ENCODE results near the gene NSUN7. TPM values are rescaled to one million over a fixed set of nuclear protein-coding genes. Genes with fewer than 3 reads are reported as not detected.
A peak's percentile ranks its signal among the peaks of the same experiment; 100 is the strongest.
"Not testable (repeated sequence)": the region's sequence is repeated elsewhere in the genome, so short reads cannot be mapped to it uniquely, and the experiment has no call there.

Gene NSUN7
- 10 to 100 TPM in 1 of 4 donors, 1 to 10 TPM in 3; 1.1 to 21.7 (median 3.3) TPM for polyA plus RNA-seq
- long read RNA-seq, donor 1, partial matches to known transcripts, result 0 of 2 reads
- long read RNA-seq, donor 1, other reads (novel, unspliced or antisense), result 0 of 2 reads
- long read RNA-seq, donor 2, result 0 reads
- long read RNA-seq, donor 3, partial matches to known transcripts, result 0 of 2 reads
- long read RNA-seq, donor 3, other reads (novel, unspliced or antisense), result 0 of 2 reads
- long read RNA-seq, donor 4, result 0 reads
- long read RNA-seq, donor 5, result 0 reads
- long read RNA-seq, donor 6, result 0 reads
- long read RNA-seq, donor 7, result 0 reads
- long read RNA-seq, donor 8, result 0 reads
- long read RNA-seq, donor 9, partial matches to known transcripts, result 0 of 1 reads
- long read RNA-seq, donor 9, other reads (novel, unspliced or antisense), result 0 of 1 reads
- long read RNA-seq, donor 10, partial matches to known transcripts, result 0 of 1 reads
- long read RNA-seq, donor 10, other reads (novel, unspliced or antisense), result 0 of 1 reads

DNA sequence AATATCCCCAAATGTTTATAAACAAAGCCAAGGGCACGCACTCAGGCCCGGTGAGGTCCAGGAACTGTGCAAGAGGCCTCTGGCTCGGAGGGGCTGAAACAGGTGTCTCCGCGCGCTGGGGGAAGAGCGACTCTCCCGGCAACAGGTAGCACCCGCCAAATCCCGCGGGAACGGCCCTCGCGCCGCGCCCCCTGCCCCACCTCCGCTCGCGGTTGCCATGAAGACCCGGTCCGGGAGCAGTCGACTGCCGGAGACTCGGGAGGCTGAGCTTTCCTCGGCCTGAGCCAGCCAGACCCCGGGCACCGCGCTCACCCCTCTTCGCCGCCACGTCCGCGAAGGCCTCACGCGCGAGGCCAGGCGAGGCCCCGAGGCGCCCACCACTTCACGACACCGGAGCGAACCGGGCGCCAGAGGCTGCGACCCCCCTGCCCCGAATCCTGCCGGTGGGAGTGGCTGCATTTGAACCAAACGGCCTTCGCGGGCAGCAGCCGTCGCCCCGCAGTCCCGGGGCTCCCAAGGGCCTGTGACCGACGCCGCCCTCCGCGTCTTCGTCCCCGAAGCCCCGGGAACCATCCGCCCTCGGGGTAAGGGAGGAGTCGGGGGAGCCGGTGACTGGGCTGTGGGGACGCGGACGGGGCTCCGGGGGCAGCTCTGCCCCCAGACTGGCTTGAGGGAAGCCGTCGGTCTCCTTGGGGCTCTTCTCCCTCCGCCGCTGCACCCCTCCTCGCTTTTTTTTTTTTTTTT lies at the start of gene NSUN7:
TSS of gene NSUN7 (plus strand) at position 239 of the 744 bp plus-strand sequence. CDS start 739 bp downstream, outside the sequence.
- peak within 1 kb of the TSS; percentile 52 to 87 (median 76) for H3K4me3 ChIP-seq (ENCODE audit: low read depth in 1 of 3, low read length in 3 of 3)
- peak; percentile 75 to 95 for DNase-seq
- H3K27me3 ChIP-seq (ENCODE audit: control insufficient read depth in 3 of 3, insufficient read depth in 3 of 3, low read length in 3 of 3), result peaks cover 0 to 5% (median 0%) of the 10 kb centered on the region in 3 donors
- H3K27ac ChIP-seq (ENCODE audit: low read depth in 1 of 3, low read length in 2 of 3), result peak within 1 kb of the TSS in 2 of 3 donors; percentile 9 to 82
- 1% methylated on average over 53 to 75 of the region's 75 CpGs for WGBS, 3 donors
- no peaks in the 10 kb centered on the region for H3K9me3 ChIP-seq (ENCODE audit: control insufficient read depth in 2 of 2, insufficient read depth in 1 of 2, low read depth in 1 of 2, low read length in 1 of 2)
- no peak for FAIRE-seq
- H3K4me1 ChIP-seq (ENCODE audit: control insufficient read depth in 3 of 3, insufficient read depth in 2 of 3, low read depth in 1 of 3, low read length in 2 of 3), result peaks cover 0 to 4% (median 0%) of the 10 kb centered on the region in 3 donors
- no peaks in the 10 kb centered on the region for H3K36me3 ChIP-seq (ENCODE audit: control insufficient read depth in 3 of 3, insufficient read depth in 2 of 3, low read depth in 1 of 3, low read length in 3 of 3)

GRCh38 chr4:40702137-40702799 lies 47.5 kb upstream of the NSUN7 start:
- H3K27me3 ChIP-seq (ENCODE audit: control insufficient read depth in 3 of 3, insufficient read depth in 3 of 3, low read length in 3 of 3), result no peaks in the 10 kb centered on the region
- FAIRE-seq, result no peak
- no peak overlapping the region for H3K27ac ChIP-seq (ENCODE audit: low read depth in 1 of 3, low read length in 2 of 3)
- no peaks in the 10 kb centered on the region for H3K9me3 ChIP-seq (ENCODE audit: control insufficient read depth in 2 of 2, insufficient read depth in 1 of 2, low read depth in 1 of 2, low read length in 1 of 2)
- no peaks in the 10 kb centered on the region for H3K4me1 ChIP-seq (ENCODE audit: control insufficient read depth in 3 of 3, insufficient read depth in 2 of 3, low read depth in 1 of 3, low read length in 2 of 3)
- H3K4me3 ChIP-seq (ENCODE audit: low read depth in 1 of 3, low read length in 3 of 3), result no peak overlapping the region
- H3K36me3 ChIP-seq (ENCODE audit: control insufficient read depth in 3 of 3, insufficient read depth in 2 of 3, low read depth in 1 of 3, low read length in 3 of 3), result no peaks in the 10 kb centered on the region
- 61 to 71% (median 64%) methylated on average over 5 of the region's 5 CpGs for WGBS, 3 donors
- no peak for DNase-seq

DNA sequence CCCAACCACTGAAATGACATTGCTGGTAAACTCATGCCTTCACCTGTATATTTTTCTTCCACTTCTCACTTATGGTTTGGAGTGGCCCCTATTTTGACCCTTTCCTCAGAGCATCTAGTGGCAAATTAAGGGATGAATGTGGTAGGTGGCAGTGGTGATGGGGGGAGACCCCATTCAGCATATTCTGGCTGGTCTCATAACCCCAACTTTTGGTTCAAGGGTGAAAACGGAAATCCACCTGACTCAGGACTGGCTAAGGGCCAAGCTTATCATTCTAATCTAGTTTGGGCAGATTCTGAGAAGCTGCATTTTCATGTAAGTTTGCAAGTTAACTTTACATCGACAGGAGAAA lies 47.0 kb upstream of the NSUN7 start:
- Histone ChIP-seq H3K9me3 (ENCODE audit: control insufficient read depth in 2 of 2, insufficient read depth in 1 of 2, low read depth in 1 of 2, low read length in 1 of 2) (no peaks in the 10 kb centered on the region), H3K27me3 (ENCODE audit: control insufficient read depth in 3 of 3, insufficient read depth in 3 of 3, low read length in 3 of 3) (no peaks in the 10 kb centered on the region), H3K27ac (ENCODE audit: low read depth in 1 of 3, low read length in 2 of 3) (no peak overlapping the region), H3K4me3 (ENCODE audit: low read depth in 1 of 3, low read length in 3 of 3) (no peak overlapping the region), H3K4me1 (ENCODE audit: control insufficient read depth in 3 of 3, insufficient read depth in 2 of 3, low read depth in 1 of 3, low read length in 2 of 3) (no peaks in the 10 kb centered on the region), H3K36me3 (ENCODE audit: control insufficient read depth in 3 of 3, insufficient read depth in 2 of 3, low read depth in 1 of 3, low read length in 3 of 3) (no peaks in the 10 kb centered on the region)
- WGBS, 3 donors, result 22 to 51% (median 31%) methylated on average over 2 of the region's 2 CpGs
- FAIRE-seq (no peak), DNase-seq (no peak)

GRCh38 chr4:40704073-40704472 lies 45.7 kb upstream of the NSUN7 start:
- H3K9me3 ChIP-seq (ENCODE audit: control insufficient read depth in 2 of 2, insufficient read depth in 1 of 2, low read depth in 1 of 2, low read length in 1 of 2), result no peaks in the 10 kb centered on the region
- no peaks in the 10 kb centered on the region for H3K36me3 ChIP-seq (ENCODE audit: control insufficient read depth in 3 of 3, insufficient read depth in 2 of 3, low read depth in 1 of 3, low read length in 3 of 3)
- DNase-seq (no peak), FAIRE-seq (no peak)
- H3K27ac ChIP-seq (ENCODE audit: low read depth in 1 of 3, low read length in 2 of 3), result no peak overlapping the region
- H3K4me1 ChIP-seq (ENCODE audit: control insufficient read depth in 3 of 3, insufficient read depth in 2 of 3, low read depth in 1 of 3, low read length in 2 of 3), result no peaks in the 10 kb centered on the region
- WGBS, 3 donors, result 82 to 89% (median 87%) methylated on average over 5 of the region's 5 CpGs
- H3K27me3 ChIP-seq (ENCODE audit: control insufficient read depth in 3 of 3, insufficient read depth in 3 of 3, low read length in 3 of 3), result no peaks in the 10 kb centered on the region
- H3K4me3 ChIP-seq (ENCODE audit: low read depth in 1 of 3, low read length in 3 of 3), result no peak overlapping the region

DNA sequence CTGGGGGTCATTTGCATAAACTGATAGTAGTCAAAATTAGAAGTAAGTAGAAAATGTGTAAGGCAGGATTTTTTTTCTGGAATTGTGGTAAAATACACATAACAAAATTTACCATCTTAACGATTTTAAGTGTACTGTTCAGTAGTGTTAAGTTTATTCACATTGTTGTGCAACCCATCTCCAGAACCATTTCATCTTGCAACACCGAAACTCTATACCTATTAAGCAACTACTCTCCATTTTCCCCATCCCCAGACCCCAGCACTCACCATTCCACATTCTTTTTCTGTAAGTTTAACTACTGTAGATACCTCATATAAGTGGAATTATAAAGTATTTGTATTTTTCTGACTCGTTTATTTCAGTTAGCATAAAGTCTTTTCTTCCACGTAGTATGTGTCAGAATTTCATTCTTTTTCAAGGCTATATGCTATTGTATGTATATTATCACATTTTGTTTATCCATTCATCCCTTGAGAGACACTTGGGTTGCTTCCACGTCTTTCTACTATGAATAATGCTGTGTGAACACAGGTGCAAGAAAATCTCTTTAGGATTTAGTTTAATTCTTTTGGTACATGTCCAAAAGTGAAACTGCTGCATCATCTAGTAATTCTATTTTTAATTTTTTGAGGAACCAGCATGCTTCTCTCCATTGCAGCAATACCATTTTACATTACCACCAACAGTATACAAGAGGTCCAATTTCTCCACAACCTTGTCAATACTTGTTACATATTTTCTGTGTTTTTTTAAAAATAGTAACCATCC lies 39.1 kb upstream of the NSUN7 start:
- Histone ChIP-seq H3K27ac (ENCODE audit: low read depth in 1 of 3, low read length in 2 of 3) (no peak overlapping the region), H3K9me3 (ENCODE audit: control insufficient read depth in 2 of 2, insufficient read depth in 1 of 2, low read depth in 1 of 2, low read length in 1 of 2) (no peaks in the 10 kb centered on the region), H3K4me1 (ENCODE audit: control insufficient read depth in 3 of 3, insufficient read depth in 2 of 3, low read depth in 1 of 3, low read length in 2 of 3) (no peaks in the 10 kb centered on the region), H3K36me3 (ENCODE audit: control insufficient read depth in 3 of 3, insufficient read depth in 2 of 3, low read depth in 1 of 3, low read length in 3 of 3) (no peaks in the 10 kb centered on the region), H3K4me3 (ENCODE audit: low read depth in 1 of 3, low read length in 3 of 3) (no peak overlapping the region), H3K27me3 (ENCODE audit: control insufficient read depth in 3 of 3, insufficient read depth in 3 of 3, low read length in 3 of 3) (no peaks in the 10 kb centered on the region)
- FAIRE-seq (no peak), DNase-seq (no peak)
- 61 to 62% (median 62%) methylated on average over 5 of the region's 5 CpGs for WGBS, 3 donors

DNA sequence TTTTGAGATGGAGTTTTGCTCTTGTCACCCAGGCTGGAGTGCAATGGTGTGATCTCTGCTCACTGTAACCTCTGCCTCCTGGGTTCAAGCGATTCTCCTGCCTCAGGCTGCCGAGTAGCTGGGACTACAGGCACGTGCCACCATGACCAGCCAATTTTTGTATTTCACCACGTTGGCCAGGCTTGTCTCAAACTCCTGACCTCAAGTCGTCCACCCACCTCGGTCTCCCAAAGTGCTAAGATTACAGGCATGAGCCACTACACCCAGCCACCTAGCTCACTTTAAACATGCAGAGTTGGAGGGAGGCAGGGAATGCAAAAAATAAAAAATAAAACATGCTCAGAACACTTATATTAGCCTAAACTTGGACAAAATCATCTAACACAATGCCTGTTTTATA lies 36.8 kb upstream of the NSUN7 start:
- not testable (repeated sequence) for H3K9me3 ChIP-seq (ENCODE audit: control insufficient read depth in 2 of 2, insufficient read depth in 1 of 2, low read depth in 1 of 2, low read length in 1 of 2)

GRCh38 chr4:40713798-40714197 lies 36.0 kb upstream of the NSUN7 start:
- Histone ChIP-seq H3K4me1 (ENCODE audit: control insufficient read depth in 3 of 3, insufficient read depth in 2 of 3, low read depth in 1 of 3, low read length in 2 of 3) (peaks cover 0 to 6% (median 5%) of the 10 kb centered on the region in 3 donors), H3K27ac (ENCODE audit: low read depth in 1 of 3, low read length in 2 of 3) (no peak overlapping the region), H3K9me3 (ENCODE audit: control insufficient read depth in 2 of 2, insufficient read depth in 1 of 2, low read depth in 1 of 2, low read length in 1 of 2) (no peaks in the 10 kb centered on the region), H3K36me3 (ENCODE audit: control insufficient read depth in 3 of 3, insufficient read depth in 2 of 3, low read depth in 1 of 3, low read length in 3 of 3) (no peaks in the 10 kb centered on the region), H3K27me3 (ENCODE audit: control insufficient read depth in 3 of 3, insufficient read depth in 3 of 3, low read length in 3 of 3) (no peaks in the 10 kb centered on the region), H3K4me3 (ENCODE audit: low read depth in 1 of 3, low read length in 3 of 3) (no peak overlapping the region)
- WGBS, 3 donors, result 63 to 77% (median 66%) methylated on average over 2 of the region's 2 CpGs
- DNase-seq, result peak in 1 of 2 donors; percentile 57
- no peak for FAIRE-seq

More for the DNA sequence above, 36.8 kb upstream of the NSUN7 start:
- DNase-seq; FAIRE-seq; H3K4me3 ChIP-seq (ENCODE audit: low read depth in 1 of 3, low read length in 3 of 3); H3K4me1 ChIP-seq (ENCODE audit: control insufficient read depth in 3 of 3, insufficient read depth in 2 of 3, low read depth in 1 of 3, low read length in 2 of 3); H3K36me3 ChIP-seq (ENCODE audit: control insufficient read depth in 3 of 3, insufficient read depth in 2 of 3, low read depth in 1 of 3, low read length in 3 of 3); H3K27me3 ChIP-seq (ENCODE audit: control insufficient read depth in 3 of 3, insufficient read depth in 3 of 3, low read length in 3 of 3); H3K27ac ChIP-seq (ENCODE audit: low read depth in 1 of 3, low read length in 2 of 3): not testable (repeated sequence)
- WGBS, 3 donors, result 78 to 92% (median 79%) methylated on average over 6 of the region's 6 CpGs

- WGBS, 3 donors, result 15 to 48% (median 25%) methylated on average over 3 of the region's 3 CpGs
- Histone ChIP-seq H3K4me3 (ENCODE audit: low read depth in 1 of 3, low read length in 3 of 3) (no peak overlapping the region), H3K27me3 (ENCODE audit: control insufficient read depth in 3 of 3, insufficient read depth in 3 of 3, low read length in 3 of 3) (no peaks in the 10 kb centered on the region), H3K9me3 (ENCODE audit: control insufficient read depth in 2 of 2, insufficient read depth in 1 of 2, low read depth in 1 of 2, low read length in 1 of 2) (no peaks in the 10 kb centered on the region), H3K4me1 (ENCODE audit: control insufficient read depth in 3 of 3, insufficient read depth in 2 of 3, low read depth in 1 of 3, low read length in 2 of 3) (peaks cover 0 to 18% (median 5%) of the 10 kb centered on the region in 3 donors), H3K36me3 (ENCODE audit: control insufficient read depth in 3 of 3, insufficient read depth in 2 of 3, low read depth in 1 of 3, low read length in 3 of 3) (no peaks in the 10 kb centered on the region), H3K27ac (ENCODE audit: low read depth in 1 of 3, low read length in 2 of 3) (peak overlapping the region; percentile 15 to 79 (median 58))
- no peak for FAIRE-seq
- DNase-seq, result peak; percentile 53 to 79
These were observed 31.2 kb upstream of the NSUN7 start for GRCh38 chr4:40718586-40718985.

Data from small intestine (tissue), 16 donors.